HAP-1 (cell line): ENCODE measurements around the gene KLHL26.

Experiments used
- DNase-seq, 2 experiments: peaks; one replicate each; pipeline ENCODE4 v3.0.0-alpha.2; 2016 to 2020; ENCODE audit warnings: low spot score in 2 of 2
- H3K27me3 ChIP-seq: fragments of 250-450 bp; sonication (Bioruptor Pico); 2 replicates; pipeline ENCODE4 v1.5.1; 2020; ENCODE audit warnings: low read depth, mild to moderate bottlenecking, moderate library complexity
- H3K36me3 ChIP-seq: fragments of 250-450 bp; sonication (Bioruptor Pico); replicated peaks from 2 replicates; pipeline ENCODE4 v1.5.1; 2020; ENCODE audit warnings: mild to moderate bottlenecking
- H3K4me1 ChIP-seq: fragments of 250-450 bp; sonication (Bioruptor Pico); 2 replicates; pipeline ENCODE4 v1.5.1; 2020; ENCODE audit warnings: mild to moderate bottlenecking
- H3K4me3 ChIP-seq: fragments of 250-450 bp; sonication (Bioruptor Pico); 2 replicates; pipeline ENCODE4 v1.5.1; 2020; ENCODE audit warnings: mild to moderate bottlenecking, moderate library complexity
- H3K9me3 ChIP-seq: fragments of 250-450 bp; sonication (Bioruptor Pico); 2 replicates; pipeline ENCODE4 v1.5.1; 2020; ENCODE audit warnings: mild to moderate bottlenecking, moderate library complexity
- in situ Hi-C: fragments of 300-500 bp; cut with MboI; formaldehyde crosslinking; loops from 3 replicates; pipeline ENCODE4 v1.14.3; 2020; ENCODE audit warnings: low sequenced_read_pairs, inconsistent platforms, mixed read lengths

The KLHL26 gene

GRCh38 chr19:18653853-18654252 is 17.0 kb downstream of the KLHL26 start:
- DNase-seq: no peak
- H3K4me1 ChIP-seq: no peaks in the 10 kb centered on the region; the same call in 1 of the 2 replicates
- H3K27me3 ChIP-seq: no peaks in the 10 kb centered on the region
- H3K4me3 ChIP-seq: no peak overlapping the region
- no peaks in the 10 kb centered on the region for H3K36me3 ChIP-seq
- no peaks in the 10 kb centered on the region for H3K9me3 ChIP-seq
- in situ Hi-C loops: no loop called here

GRCh38 chr19:18654469-18654868 is 17.6 kb downstream of the KLHL26 start:
- no peak for DNase-seq
- no peaks in the 10 kb centered on the region for H3K9me3 ChIP-seq
- H3K27me3 ChIP-seq: no peaks in the 10 kb centered on the region
- no peak overlapping the region for H3K4me3 ChIP-seq
- in situ Hi-C loops: no loop called here
- H3K4me1 ChIP-seq: no peaks in the 10 kb centered on the region; the same call in 1 of the 2 replicates
- H3K36me3 ChIP-seq: no peaks in the 10 kb centered on the region

DNA sequence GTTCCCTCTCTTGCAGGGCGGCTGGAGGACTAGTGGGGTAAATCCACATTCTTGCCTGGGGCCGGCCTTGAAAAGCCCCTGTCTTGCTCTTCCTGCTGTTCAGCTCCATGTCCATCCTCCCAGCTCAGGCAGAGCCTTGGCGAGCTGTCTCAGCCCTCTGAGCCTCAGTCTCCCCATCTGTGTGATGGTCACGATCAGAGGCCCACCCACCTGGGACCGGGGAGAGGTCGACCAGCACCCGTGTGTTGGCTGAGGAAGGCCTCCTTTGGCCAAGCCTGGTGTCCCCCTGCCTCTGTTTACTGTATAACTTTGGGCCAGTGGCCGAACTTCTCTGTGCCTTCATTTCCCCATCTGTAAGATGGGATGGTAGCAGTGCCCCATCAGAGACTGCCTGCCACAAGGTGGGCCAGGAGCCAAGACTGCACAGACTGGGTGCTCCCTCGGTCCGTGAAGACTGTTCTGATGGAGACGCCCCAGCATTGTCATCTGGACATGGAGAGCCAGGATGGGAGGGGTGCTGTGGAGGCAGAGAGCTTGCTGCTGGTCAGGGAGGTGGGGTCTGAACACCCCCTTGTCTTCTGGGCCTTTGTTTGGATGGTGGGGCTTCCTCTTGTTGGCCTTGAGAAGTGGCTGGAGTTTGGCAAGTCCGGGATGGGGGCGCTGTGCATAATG is 18.5 kb downstream of the KLHL26 start:
- DNase-seq: no peak
- Histone ChIP-seq H3K27me3 (no peaks in the 10 kb centered on the region), H3K4me1 (no peaks in the 10 kb centered on the region; the same call in 1 of the 2 replicates), H3K4me3 (no peak overlapping the region), H3K9me3 (no peaks in the 10 kb centered on the region), H3K36me3 (no peaks in the 10 kb centered on the region)
- in situ Hi-C loops: no loop called here

GRCh38 chr19:18656337-18657086 is 19.7 kb downstream of the KLHL26 start:
- Histone ChIP-seq H3K9me3 (no peaks in the 10 kb centered on the region), H3K4me1 (no peaks in the 10 kb centered on the region; the same call in 1 of the 2 replicates), H3K36me3 (no peaks in the 10 kb centered on the region), H3K4me3 (no peak overlapping the region), H3K27me3 (no peaks in the 10 kb centered on the region)
- DNase-seq: no peak
- in situ Hi-C loops: no loop called here

GRCh38 chr19:18657590-18658365 is 20.9 kb downstream of the KLHL26 start:
- H3K4me3 ChIP-seq: no peak overlapping the region
- H3K27me3 ChIP-seq: no peaks in the 10 kb centered on the region
- no peaks in the 10 kb centered on the region; the same call in 1 of the 2 replicates for H3K4me1 ChIP-seq
- in situ Hi-C loops: no loop called here
- no peaks in the 10 kb centered on the region for H3K9me3 ChIP-seq
- H3K36me3 ChIP-seq: no peaks in the 10 kb centered on the region
- peak in 1 of 2 experiments; percentile 55 for DNase-seq

GRCh38 chr19:18658366-18658855 is 21.6 kb downstream of the KLHL26 start:
- Histone ChIP-seq H3K9me3 (no peaks in the 10 kb centered on the region), H3K4me1 (no peaks in the 10 kb centered on the region; the same call in 1 of the 2 replicates), H3K36me3 (no peaks in the 10 kb centered on the region), H3K4me3 (no peak overlapping the region), H3K27me3 (no peaks in the 10 kb centered on the region)
- in situ Hi-C loops: no loop called here
- DNase-seq: no peak

DNA sequence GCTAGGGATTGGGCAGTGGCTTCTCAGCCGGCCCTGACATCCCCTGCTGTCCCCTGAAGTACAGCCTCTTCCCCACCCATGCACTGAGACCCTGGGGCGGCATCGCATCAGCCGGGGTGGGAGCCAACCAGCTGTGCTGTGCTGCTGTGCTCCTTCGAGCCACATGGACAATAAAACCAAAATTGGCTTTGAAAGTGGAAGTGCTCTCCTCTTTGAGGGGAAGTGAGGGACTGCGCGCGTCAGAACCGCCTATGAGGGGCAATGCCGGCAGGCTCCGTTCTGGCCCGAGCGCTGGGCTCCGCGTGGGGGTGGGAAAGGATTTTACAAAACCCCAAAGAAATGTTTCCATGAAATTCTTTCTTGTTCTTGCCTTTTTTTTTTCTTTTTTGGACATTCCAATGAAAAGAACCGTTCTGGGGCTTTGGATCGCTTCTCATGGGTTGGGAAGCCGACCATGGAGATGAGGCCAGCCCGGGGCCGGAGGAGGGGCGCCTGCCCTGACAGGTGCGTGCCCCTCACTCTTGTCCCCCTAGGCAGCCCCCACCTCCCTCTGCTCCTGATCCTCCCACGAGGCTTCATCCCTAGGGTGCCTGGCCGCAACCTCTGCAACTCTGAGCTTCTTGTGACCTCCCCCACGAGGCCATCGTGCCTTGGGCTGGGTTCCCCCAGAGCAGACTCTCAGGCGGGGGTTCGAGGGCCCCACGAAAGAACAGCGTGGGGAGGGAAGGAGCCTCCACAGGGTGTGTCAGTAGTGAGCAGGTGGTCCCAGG is 22.6 kb downstream of the KLHL26 start:
- DNase-seq: peak in 1 of 2 experiments; percentile 24
- in situ Hi-C loops: no loop called here
- no peak overlapping the region for H3K4me3 ChIP-seq

GRCh38 chr19:18660051-18660910 is 23.5 kb downstream of the KLHL26 start:
- Histone ChIP-seq H3K36me3 (no peaks in the 10 kb centered on the region), H3K4me3 (no peak overlapping the region), H3K9me3 (no peaks in the 10 kb centered on the region), H3K27me3 (no peaks in the 10 kb centered on the region), H3K4me1 (no peaks in the 10 kb centered on the region; the same call in 1 of the 2 replicates)
- in situ Hi-C loops: no loop called here
- no peak for DNase-seq

More for the DNA sequence above, 22.6 kb downstream of the KLHL26 start:
- H3K9me3 ChIP-seq: no peaks in the 10 kb centered on the region
- no peaks in the 10 kb centered on the region; the same call in 1 of the 2 replicates for H3K4me1 ChIP-seq
- no peaks in the 10 kb centered on the region for H3K36me3 ChIP-seq
- H3K27me3 ChIP-seq: no peaks in the 10 kb centered on the region

DNA sequence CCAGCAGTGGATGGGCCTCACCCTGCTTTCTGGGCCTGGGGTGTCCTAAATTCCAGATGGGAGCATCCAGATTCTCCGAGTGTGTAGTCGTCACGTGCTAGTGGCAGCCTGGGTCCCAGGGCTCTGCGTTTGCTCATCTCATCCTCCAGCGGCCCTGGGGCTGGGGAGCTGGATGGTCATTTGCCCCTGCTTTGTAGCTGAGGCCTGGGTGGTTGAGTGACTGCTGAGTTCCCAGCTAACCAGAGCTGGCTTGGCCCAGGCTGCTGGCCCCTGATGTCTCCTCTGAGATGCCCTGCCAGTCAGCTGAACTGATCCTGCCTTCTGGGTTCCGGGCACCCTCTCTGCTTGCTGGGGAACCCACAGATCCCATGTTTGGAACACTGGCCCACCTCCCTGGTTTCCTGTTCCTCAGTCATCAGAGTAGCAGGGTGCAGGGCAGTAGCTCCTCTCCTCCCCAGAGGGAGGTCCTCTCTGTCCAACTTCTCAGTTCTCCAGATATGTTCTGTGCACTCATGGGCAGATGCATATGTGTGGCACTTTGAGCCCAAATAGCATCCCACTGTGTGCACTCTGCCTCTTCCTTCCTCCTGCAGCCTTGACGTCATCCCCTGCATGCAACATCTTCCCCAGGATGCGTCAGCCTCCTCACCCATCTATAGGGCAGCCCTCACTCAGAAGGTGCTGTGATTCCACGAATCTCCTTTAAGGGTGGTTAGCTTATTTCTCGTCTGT is 24.3 kb downstream of the KLHL26 start:
- in situ Hi-C loops: no loop called here
- no peaks in the 10 kb centered on the region; the same call in 1 of the 2 replicates for H3K4me1 ChIP-seq
- H3K4me3 ChIP-seq: no peak overlapping the region

GRCh38 chr19:18662972-18663732 is 26.3 kb downstream of the KLHL26 start:
- in situ Hi-C loops: no loop called here
- Histone ChIP-seq H3K4me3 (no peak overlapping the region), H3K9me3 (no peaks in the 10 kb centered on the region), H3K4me1 (no peaks in the 10 kb centered on the region), H3K27me3 (no peaks in the 10 kb centered on the region), H3K36me3 (peaks cover 3% of the 10 kb centered on the region)
- DNase-seq: no peak

More for the DNA sequence above, 24.3 kb downstream of the KLHL26 start:
- H3K9me3 ChIP-seq: no peaks in the 10 kb centered on the region
- no peaks in the 10 kb centered on the region for H3K27me3 ChIP-seq
- H3K36me3 ChIP-seq: no peaks in the 10 kb centered on the region
- no peak for DNase-seq

DNA sequence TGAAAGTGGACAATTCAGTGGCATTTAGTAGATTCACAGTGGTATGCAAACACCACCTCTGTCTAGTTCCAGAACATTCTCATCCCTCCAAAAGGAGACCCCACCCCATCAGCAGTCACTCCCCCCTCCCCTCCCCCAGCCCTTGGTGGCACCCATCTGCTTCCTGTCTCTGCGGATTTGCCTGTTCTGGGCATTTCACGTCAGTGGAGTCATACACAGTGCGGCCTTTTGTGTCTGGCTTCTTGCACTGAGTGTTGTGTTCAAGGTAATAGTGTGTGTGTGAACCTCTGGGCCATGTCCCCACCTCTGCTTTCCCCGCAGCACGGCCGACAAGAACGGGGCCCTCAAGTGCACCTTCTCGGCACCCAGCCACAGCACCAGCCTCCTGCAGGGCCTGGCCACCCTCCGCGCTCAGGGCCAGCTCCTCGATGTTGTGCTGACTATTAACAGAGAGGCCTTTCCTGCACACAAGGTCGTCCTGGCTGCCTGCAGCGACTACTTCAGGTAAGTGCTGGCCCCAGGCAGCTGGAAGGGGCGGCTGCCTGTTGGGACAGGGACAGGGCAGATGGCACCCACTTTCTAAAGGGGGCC is 27.2 kb downstream of the KLHL26 start:
- in situ Hi-C loops: no loop called here
- Histone ChIP-seq H3K27me3 (no peaks in the 10 kb centered on the region), H3K36me3 (peaks cover 6% of the 10 kb centered on the region), H3K4me1 (no peaks in the 10 kb centered on the region), H3K9me3 (no peaks in the 10 kb centered on the region), H3K4me3 (no peak overlapping the region)
- no peak for DNase-seq
